ENCODE measurements around the gene GPHB5.

GPHB5 gene

GRCh38 chr14:63282997-63283883 lies 35.5 kb downstream of the GPHB5 start:
- peak; percentile 26; the same call in 1 of the 2 replicates for TF ChIP-seq GATA2 (IDR thresholded peaks at IDR 0.05; ENCODE audit: low read depth, low read length)
- no peak; the same call in 1 of the 2 replicates for TF ChIP-seq GATA3 (IDR thresholded peaks at IDR 0.05; ENCODE audit: low read depth, low read length)

GRCh38 chr14:63277591-63278183 lies 41.0 kb downstream of the GPHB5 start:
- TF ChIP-seq GATA3 (IDR thresholded peaks at IDR 0.05; ENCODE audit: low read depth, low read length): no peak
- TF ChIP-seq GATA2 (IDR thresholded peaks at IDR 0.05; ENCODE audit: low read depth, low read length): no peak

GRCh38 chr14:63276492-63277342 lies 42.0 kb downstream of the GPHB5 start:
- no peak for TF ChIP-seq GATA3 (IDR thresholded peaks at IDR 0.05; ENCODE audit: low read depth, low read length)
- no peak for TF ChIP-seq GATA2 (IDR thresholded peaks at IDR 0.05; ENCODE audit: low read depth, low read length)

GRCh38 chr14:63276016-63276415 lies 42.7 kb downstream of the GPHB5 start:
- TF ChIP-seq GATA2 (IDR thresholded peaks at IDR 0.05; ENCODE audit: low read depth, low read length) (no peak), GATA3 (IDR thresholded peaks at IDR 0.05; ENCODE audit: low read depth, low read length) (no peak)

GRCh38 chr14:63275611-63276010 lies 43.1 kb downstream of the GPHB5 start:
- TF ChIP-seq GATA3 (IDR thresholded peaks at IDR 0.05; ENCODE audit: low read depth, low read length): no peak

- TF ChIP-seq GATA2 (IDR thresholded peaks at IDR 0.05; ENCODE audit: low read depth, low read length): no peak
- TF ChIP-seq GATA3 (IDR thresholded peaks at IDR 0.05; ENCODE audit: low read depth, low read length): no peak
Measured at GRCh38 chr14:63273717-63274655, 44.7 kb downstream of the GPHB5 start.

- TF ChIP-seq GATA2 (IDR thresholded peaks at IDR 0.05; ENCODE audit: low read depth, low read length): no peak
- TF ChIP-seq GATA3 (IDR thresholded peaks at IDR 0.05; ENCODE audit: low read depth, low read length): no peak
Measured at GRCh38 chr14:63273129-63273528, 45.6 kb downstream of the GPHB5 start.

GRCh38 chr14:63269561-63270225 lies 49.0 kb downstream of the GPHB5 start:
- TF ChIP-seq GATA2 (IDR thresholded peaks at IDR 0.05; ENCODE audit: low read depth, low read length) (no peak), GATA3 (IDR thresholded peaks at IDR 0.05; ENCODE audit: low read depth, low read length) (no peak)

GRCh38 chr14:63268771-63269170 lies 50.0 kb downstream of the GPHB5 start:
- TF ChIP-seq GATA3 (IDR thresholded peaks at IDR 0.05; ENCODE audit: low read depth, low read length) (no peak), GATA2 (IDR thresholded peaks at IDR 0.05; ENCODE audit: low read depth, low read length) (no peak)

- TF ChIP-seq GATA3 (IDR thresholded peaks at IDR 0.05; ENCODE audit: low read depth, low read length): no peak
- no peak for TF ChIP-seq GATA2 (IDR thresholded peaks at IDR 0.05; ENCODE audit: low read depth, low read length)
Measured at GRCh38 chr14:63267171-63267570, 51.6 kb downstream of the GPHB5 start.

- TF ChIP-seq GATA3 (IDR thresholded peaks at IDR 0.05; ENCODE audit: low read depth, low read length) (no peak), GATA2 (IDR thresholded peaks at IDR 0.05; ENCODE audit: low read depth, low read length) (no peak)
Measured at GRCh38 chr14:63266106-63266505, 52.6 kb downstream of the GPHB5 start.
